H1 (cell line): ENCODE data around the gene CAVIN1. TPM values are rescaled to one million over a fixed set of nuclear protein-coding genes. Genes with fewer than 3 reads are reported as not detected.

ENCODE experiments used
- HDAC6 ChIP-seq: IDR thresholded peaks from one replicate; pipeline ENCODE4 v1.7.1; 2012; ENCODE audit warnings: low read depth, mild to moderate bottlenecking, inconsistent platforms, low read length, moderate library complexity
- KDM4A ChIP-seq: IDR thresholded peaks from one replicate; pipeline ENCODE4 v1.7.1; 2012; ENCODE audit warnings: low read depth, mild to moderate bottlenecking, moderate library complexity, low read length, inconsistent platforms; ENCODE audit not compliant: severe bottlenecking
- NRF1 ChIP-seq: IDR thresholded peaks from 2 replicates; pipeline ENCODE4 v1.6.1; 2011; ENCODE audit warnings: mild to moderate bottlenecking, low read depth, low read length, improper control_type of control experiment
- POLR2AphosphoS5 ChIP-seq: IDR thresholded peaks from 2 replicates; pipeline ENCODE4 v1.6.1; 2011; ENCODE audit warnings: low read depth, low read length
- RXRA ChIP-seq: IDR thresholded peaks from 2 replicates; pipeline ENCODE4 v1.6.1; 2011; ENCODE audit warnings: low read depth, mild to moderate bottlenecking, low read length, moderate library complexity; ENCODE audit not compliant: insufficient read depth
- SIRT6 ChIP-seq: IDR thresholded peaks from one replicate; pipeline ENCODE4 v1.7.1; 2012; ENCODE audit warnings: low read length, inconsistent platforms
- SP1 ChIP-seq: IDR thresholded peaks from 2 replicates; pipeline ENCODE4 v1.6.1; 2011; ENCODE audit warnings: low read depth, low read length
- SRF ChIP-seq: IDR thresholded peaks from 2 replicates; pipeline ENCODE4 v1.6.1; 2011; ENCODE audit warnings: mild to moderate bottlenecking, low read depth, low read length, moderate library complexity
- SUZ12 ChIP-seq: fragments of 200-600 bp; sonication (generic); IDR thresholded peaks from 2 replicates; pipeline ENCODE4 v1.6.1; 2012; ENCODE audit warnings: mild to moderate bottlenecking, inconsistent platforms, low read length, moderate library complexity, mixed read lengths
- TBP ChIP-seq: IDR thresholded peaks from 2 replicates; pipeline ENCODE4 v1.6.1; 2011; ENCODE audit warnings: low read depth, low read length, improper control_type of control experiment
- TEAD4 ChIP-seq: IDR thresholded peaks from 2 replicates; pipeline ENCODE4 v1.6.1; 2012; ENCODE audit warnings: low read depth, low read length, inconsistent platforms, mixed read lengths
- polyA plus RNA-seq, 7 experiments: library from polyadenylated mRNA; depleted of rRNA in 3 of 7; stranded (reverse) in 5 of 7; unstranded in 2 of 7; fragments of >200 nt in 5 of 7; fragments of 200-250 nt in 2 of 7; gene quantifications; 1 replicate in 5 of 7; 2 replicates in 1 of 7; 4 replicates in 1 of 7; pipeline versions ENCODE4 v1.2.1 to v1.2.3, GENCODE V29; 2011 to 2013; ENCODE audit warnings: missing spikeins in 2 of 7, mixed read lengths in 2 of 7
- total RNA-seq: library from RNA; stranded (reverse); fragmentation: NEBNext Ultra II Directional; extraction: Animal tissue kit (Norgen Biotek cat#: 25700); gene quantifications from 2 replicates; pipeline ENCODE4 v1.2.1, GENCODE V29; 2021

CAVIN1 gene
- total and polyA plus RNA-seq, 2 of the 8 experiments (the other 6 are each of a cell fraction or from before 2014, with no cell fraction given): 16.2 to 41.6 TPM

GRCh38 chr17:42388381-42389134 lies 34.5 kb downstream of the CAVIN1 start, which contains the start of gene STAT3 (continued):
- no peak for TF ChIP-seq SUZ12
- no peak for TF ChIP-seq HDAC6
- TF ChIP-seq RXRA: peak; percentile 91
- TF ChIP-seq SP1: peak; percentile 93
- peak; percentile 52; the same call in 1 of the 2 replicates for TF ChIP-seq POLR2AphosphoS5
- no peak; the same call in 1 of the 2 replicates for TF ChIP-seq NRF1
- no peak; the same call in 1 of the 2 replicates for TF ChIP-seq SRF
- peak; percentile 77; the same call in 1 of the 2 replicates for TF ChIP-seq TBP
- TF ChIP-seq KDM4A: peak; percentile 63
- no peak for TF ChIP-seq SIRT6
- TF ChIP-seq TEAD4: peak; percentile 81
- TF ChIP-seq, all 59 proteins: peak for 34
